ENCODE measurements around the gene ARL6IP5. TPM values are rescaled to one million over a fixed set of nuclear protein-coding genes. Genes with fewer than 3 reads are reported as not detected.
A peak's percentile ranks its signal among the peaks of the same experiment; 100 is the strongest.

The ARL6IP5 gene
- total and polyA plus RNA-seq, 9 of the 15 experiments (the other 6 are each of a cell fraction or from before 2014, with no cell fraction given), result 10.3 to 54.0 (median 12.7) TPM

DNA sequence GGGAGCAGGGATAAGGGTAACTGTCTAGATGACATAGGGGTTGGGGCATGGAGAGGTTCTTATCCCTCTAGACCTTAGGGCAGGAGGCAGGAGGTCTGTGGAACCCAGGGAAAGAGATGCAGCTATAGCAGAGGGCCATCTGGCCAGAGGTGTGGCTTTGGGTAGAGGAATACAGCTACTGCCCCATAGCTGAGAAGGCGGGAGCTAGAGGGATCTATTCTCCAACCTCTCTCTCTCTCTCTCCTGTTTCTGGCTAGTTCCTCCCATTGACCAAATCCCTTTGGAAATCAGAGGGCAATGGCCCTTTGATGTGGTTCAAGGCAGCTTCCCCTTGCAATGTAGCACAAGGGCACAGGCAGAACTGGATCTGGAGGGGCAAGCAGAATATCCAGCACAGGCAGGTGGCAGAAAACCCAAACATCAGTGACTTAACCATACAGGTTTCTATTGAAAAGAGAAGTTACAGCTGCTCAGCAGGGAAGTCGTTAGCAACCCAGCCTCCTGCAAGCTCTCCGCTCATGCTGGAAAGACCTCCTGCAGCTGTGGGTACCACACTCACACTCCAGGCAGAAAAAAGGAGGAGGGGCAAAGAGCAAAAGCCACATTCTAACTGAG lies 60.0 kb downstream of the ARL6IP5 start (continued):
- TF ChIP-seq, protein P1, sequence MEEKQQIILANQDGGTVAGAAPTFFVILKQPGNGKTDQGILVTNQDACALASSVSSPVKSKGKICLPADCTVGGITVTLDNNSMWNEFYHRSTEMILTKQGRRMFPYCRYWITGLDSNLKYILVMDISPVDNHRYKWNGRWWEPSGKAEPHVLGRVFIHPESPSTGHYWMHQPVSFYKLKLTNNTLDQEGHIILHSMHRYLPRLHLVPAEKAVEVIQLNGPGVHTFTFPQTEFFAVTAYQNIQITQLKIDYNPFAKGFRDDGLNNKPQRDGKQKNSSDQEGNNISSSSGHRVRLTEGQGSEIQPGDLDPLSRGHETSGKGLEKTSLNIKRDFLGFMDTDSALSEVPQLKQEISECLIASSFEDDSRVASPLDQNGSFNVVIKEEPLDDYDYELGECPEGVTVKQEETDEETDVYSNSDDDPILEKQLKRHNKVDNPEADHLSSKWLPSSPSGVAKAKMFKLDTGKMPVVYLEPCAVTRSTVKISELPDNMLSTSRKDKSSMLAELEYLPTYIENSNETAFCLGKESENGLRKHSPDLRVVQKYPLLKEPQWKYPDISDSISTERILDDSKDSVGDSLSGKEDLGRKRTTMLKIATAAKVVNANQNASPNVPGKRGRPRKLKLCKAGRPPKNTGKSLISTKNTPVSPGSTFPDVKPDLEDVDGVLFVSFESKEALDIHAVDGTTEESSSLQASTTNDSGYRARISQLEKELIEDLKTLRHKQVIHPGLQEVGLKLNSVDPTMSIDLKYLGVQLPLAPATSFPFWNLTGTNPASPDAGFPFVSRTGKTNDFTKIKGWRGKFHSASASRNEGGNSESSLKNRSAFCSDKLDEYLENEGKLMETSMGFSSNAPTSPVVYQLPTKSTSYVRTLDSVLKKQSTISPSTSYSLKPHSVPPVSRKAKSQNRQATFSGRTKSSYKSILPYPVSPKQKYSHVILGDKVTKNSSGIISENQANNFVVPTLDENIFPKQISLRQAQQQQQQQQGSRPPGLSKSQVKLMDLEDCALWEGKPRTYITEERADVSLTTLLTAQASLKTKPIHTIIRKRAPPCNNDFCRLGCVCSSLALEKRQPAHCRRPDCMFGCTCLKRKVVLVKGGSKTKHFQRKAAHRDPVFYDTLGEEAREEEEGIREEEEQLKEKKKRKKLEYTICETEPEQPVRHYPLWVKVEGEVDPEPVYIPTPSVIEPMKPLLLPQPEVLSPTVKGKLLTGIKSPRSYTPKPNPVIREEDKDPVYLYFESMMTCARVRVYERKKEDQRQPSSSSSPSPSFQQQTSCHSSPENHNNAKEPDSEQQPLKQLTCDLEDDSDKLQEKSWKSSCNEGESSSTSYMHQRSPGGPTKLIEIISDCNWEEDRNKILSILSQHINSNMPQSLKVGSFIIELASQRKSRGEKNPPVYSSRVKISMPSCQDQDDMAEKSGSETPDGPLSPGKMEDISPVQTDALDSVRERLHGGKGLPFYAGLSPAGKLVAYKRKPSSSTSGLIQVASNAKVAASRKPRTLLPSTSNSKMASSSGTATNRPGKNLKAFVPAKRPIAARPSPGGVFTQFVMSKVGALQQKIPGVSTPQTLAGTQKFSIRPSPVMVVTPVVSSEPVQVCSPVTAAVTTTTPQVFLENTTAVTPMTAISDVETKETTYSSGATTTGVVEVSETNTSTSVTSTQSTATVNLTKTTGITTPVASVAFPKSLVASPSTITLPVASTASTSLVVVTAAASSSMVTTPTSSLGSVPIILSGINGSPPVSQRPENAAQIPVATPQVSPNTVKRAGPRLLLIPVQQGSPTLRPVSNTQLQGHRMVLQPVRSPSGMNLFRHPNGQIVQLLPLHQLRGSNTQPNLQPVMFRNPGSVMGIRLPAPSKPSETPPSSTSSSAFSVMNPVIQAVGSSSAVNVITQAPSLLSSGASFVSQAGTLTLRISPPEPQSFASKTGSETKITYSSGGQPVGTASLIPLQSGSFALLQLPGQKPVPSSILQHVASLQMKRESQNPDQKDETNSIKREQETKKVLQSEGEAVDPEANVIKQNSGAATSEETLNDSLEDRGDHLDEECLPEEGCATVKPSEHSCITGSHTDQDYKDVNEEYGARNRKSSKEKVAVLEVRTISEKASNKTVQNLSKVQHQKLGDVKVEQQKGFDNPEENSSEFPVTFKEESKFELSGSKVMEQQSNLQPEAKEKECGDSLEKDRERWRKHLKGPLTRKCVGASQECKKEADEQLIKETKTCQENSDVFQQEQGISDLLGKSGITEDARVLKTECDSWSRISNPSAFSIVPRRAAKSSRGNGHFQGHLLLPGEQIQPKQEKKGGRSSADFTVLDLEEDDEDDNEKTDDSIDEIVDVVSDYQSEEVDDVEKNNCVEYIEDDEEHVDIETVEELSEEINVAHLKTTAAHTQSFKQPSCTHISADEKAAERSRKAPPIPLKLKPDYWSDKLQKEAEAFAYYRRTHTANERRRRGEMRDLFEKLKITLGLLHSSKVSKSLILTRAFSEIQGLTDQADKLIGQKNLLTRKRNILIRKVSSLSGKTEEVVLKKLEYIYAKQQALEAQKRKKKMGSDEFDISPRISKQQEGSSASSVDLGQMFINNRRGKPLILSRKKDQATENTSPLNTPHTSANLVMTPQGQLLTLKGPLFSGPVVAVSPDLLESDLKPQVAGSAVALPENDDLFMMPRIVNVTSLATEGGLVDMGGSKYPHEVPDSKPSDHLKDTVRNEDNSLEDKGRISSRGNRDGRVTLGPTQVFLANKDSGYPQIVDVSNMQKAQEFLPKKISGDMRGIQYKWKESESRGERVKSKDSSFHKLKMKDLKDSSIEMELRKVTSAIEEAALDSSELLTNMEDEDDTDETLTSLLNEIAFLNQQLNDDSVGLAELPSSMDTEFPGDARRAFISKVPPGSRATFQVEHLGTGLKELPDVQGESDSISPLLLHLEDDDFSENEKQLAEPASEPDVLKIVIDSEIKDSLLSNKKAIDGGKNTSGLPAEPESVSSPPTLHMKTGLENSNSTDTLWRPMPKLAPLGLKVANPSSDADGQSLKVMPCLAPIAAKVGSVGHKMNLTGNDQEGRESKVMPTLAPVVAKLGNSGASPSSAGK (IDR thresholded peaks at IDR 0.05), result 0 out of 2 replicates have a peak, but pooled peaks have one; percentile 3
- TF ChIP-seq HNRNPH1 (optimal IDR thresholded peaks at IDR 0.05; ENCODE audit: low read depth, low read length), result no peak
- TF ChIP-seq GTF2A2 (tag; IDR thresholded peaks at IDR 0.05), result 0 out of 2 replicates have a peak, but pooled peaks have one; percentile 0
- no peak for TF ChIP-seq ZNF764 (CRISPR knock-in tag; IDR thresholded peaks at IDR 0.05; ENCODE audit: low read depth)
- TF ChIP-seq, protein P2, sequence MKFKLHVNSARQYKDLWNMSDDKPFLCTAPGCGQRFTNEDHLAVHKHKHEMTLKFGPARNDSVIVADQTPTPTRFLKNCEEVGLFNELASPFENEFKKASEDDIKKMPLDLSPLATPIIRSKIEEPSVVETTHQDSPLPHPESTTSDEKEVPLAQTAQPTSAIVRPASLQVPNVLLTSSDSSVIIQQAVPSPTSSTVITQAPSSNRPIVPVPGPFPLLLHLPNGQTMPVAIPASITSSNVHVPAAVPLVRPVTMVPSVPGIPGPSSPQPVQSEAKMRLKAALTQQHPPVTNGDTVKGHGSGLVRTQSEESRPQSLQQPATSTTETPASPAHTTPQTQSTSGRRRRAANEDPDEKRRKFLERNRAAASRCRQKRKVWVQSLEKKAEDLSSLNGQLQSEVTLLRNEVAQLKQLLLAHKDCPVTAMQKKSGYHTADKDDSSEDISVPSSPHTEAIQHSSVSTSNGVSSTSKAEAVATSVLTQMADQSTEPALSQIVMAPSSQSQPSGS (CRISPR knock-in tag; IDR thresholded peaks at IDR 0.05), result no peak
- no peak for TF ChIP-seq ZKSCAN8 (CRISPR knock-in tag; IDR thresholded peaks at IDR 0.05)
- TF ChIP-seq, protein P3, sequence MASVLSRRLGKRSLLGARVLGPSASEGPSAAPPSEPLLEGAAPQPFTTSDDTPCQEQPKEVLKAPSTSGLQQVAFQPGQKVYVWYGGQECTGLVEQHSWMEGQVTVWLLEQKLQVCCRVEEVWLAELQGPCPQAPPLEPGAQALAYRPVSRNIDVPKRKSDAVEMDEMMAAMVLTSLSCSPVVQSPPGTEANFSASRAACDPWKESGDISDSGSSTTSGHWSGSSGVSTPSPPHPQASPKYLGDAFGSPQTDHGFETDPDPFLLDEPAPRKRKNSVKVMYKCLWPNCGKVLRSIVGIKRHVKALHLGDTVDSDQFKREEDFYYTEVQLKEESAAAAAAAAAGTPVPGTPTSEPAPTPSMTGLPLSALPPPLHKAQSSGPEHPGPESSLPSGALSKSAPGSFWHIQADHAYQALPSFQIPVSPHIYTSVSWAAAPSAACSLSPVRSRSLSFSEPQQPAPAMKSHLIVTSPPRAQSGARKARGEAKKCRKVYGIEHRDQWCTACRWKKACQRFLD (CRISPR knock-in tag; IDR thresholded peaks at IDR 0.05), result 0 out of 2 replicates have a peak, but pooled peaks have one; percentile 40
- 0 out of 2 replicates have a peak, but pooled peaks have one; percentile 19 for TF ChIP-seq ZNF197 (CRISPR knock-in tag; IDR thresholded peaks at IDR 0.05; ENCODE audit: low read depth)
- TF ChIP-seq NR4A1 (CRISPR knock-in tag; IDR thresholded peaks at IDR 0.05), result no peak
- peak; percentile 68; the same call in 1 of the 2 replicates for TF ChIP-seq NR4A1 (tag; IDR thresholded peaks at IDR 0.05)
- TF ChIP-seq SREBF1 (IDR thresholded peaks at IDR 0.05; ENCODE audit: borderline replicate concordance, low read depth, low read length), result no peak

Measured in K562 (cell line).